GM23338 (cell line): Measurements from ENCODE around the gene SMIM41.

ENCODE experiments used
- CTCF ChIP-seq, 2 experiments: fragments of 200-600 bp in 1 of 2; sonication (generic) in 1 of 2; conservative IDR thresholded peaks; 2 replicates each; pipeline versions ENCODE4 v1.5.1 to v1.6.1; 2016 to 2017; ENCODE audit warnings: antibody characterized with exemption in 2 of 2, low read depth in 2 of 2, mild to moderate bottlenecking in 2 of 2, moderate library complexity in 1 of 2
- EZH2 ChIP-seq: fragments of 200-600 bp; sonication (generic); IDR thresholded peaks from one replicate; pipeline ENCODE4 v1.8.0; 2017; ENCODE audit warnings: antibody characterized with exemption, mild to moderate bottlenecking, low read depth; ENCODE audit not compliant: unreplicated experiment
- JUNB ChIP-seq: IDR thresholded peaks from one replicate; pipeline ENCODE4 v1.6.1; 2016; ENCODE audit warnings: antibody characterized with exemption; ENCODE audit not compliant: unreplicated experiment
- ZNF114 ChIP-seq: fragments of 250-450 bp; sonication (Bioruptor Pico); IDR thresholded peaks from 2 replicates; pipeline ENCODE4 v1.5.0; 2020; ENCODE audit warnings: mild to moderate bottlenecking, moderate library complexity

GRCh38 chr12:52074971-52075724, 4.4 kb upstream of the SMIM41 start:
- TF ChIP-seq CTCF (conservative IDR thresholded peaks at IDR 0.05; ENCODE audit: low read depth in 2 of 2): no peak
- no peak for TF ChIP-seq EZH2
- no peak for TF ChIP-seq ZNF114
- no peak for TF ChIP-seq JUNB
